Neural progenitor cell (in vitro differentiated cells): ENCODE data around the gene NOM1.

Experiments
- CTCF ChIP-seq: fragments of 200-600 bp; sonication (generic); IDR thresholded peaks from 2 replicates; pipeline ENCODE4 v1.5.1; 2017; ENCODE audit warnings: antibody characterized with exemption, mild to moderate bottlenecking
- EZH2phosphoT487 ChIP-seq: fragments of 200-600 bp; sonication (generic); IDR thresholded peaks from 2 replicates; pipeline ENCODE4 v1.6.1; 2017; ENCODE audit warnings: antibody characterized with exemption

- TF ChIP-seq CTCF (no peak), EZH2phosphoT487 (no peak)
These were observed 39.1 kb downstream of the NOM1 start for GRCh38 chr7:156988343-156989185.
